PFSK-1 (cell line): ENCODE results near the gene RSPH10B2.

Experiments used
- FOXP2 ChIP-seq: optimal IDR thresholded peaks from 2 replicates; pipeline ENCODE3; 2011; ENCODE audit warnings: borderline replicate concordance, control low read depth, inconsistent platforms; ENCODE audit not compliant: insufficient read depth; ENCODE audit errors: extremely low read length, extremely low read depth
- POLR2AphosphoS5 ChIP-seq: IDR thresholded peaks from 2 replicates; pipeline ENCODE4 v1.6.1; 2012; ENCODE audit warnings: low read depth, mild to moderate bottlenecking, control low read depth, low read length, moderate library complexity
- SIN3A ChIP-seq: IDR thresholded peaks from 2 replicates; pipeline ENCODE4 v1.6.1; 2012; ENCODE audit warnings: mild to moderate bottlenecking, low read length, moderate library complexity, borderline replicate concordance; ENCODE audit not compliant: insufficient read depth
- TAF1 ChIP-seq: IDR thresholded peaks from 2 replicates; pipeline ENCODE4 v1.6.1; 2012; ENCODE audit warnings: low read length, control low read depth, borderline replicate concordance; ENCODE audit not compliant: insufficient read depth
- TF ChIP-seq, protein P1 (sequence below), 2 experiments: IDR thresholded peaks; 2 replicates each; pipeline versions ENCODE4 v1.6.1 to v1.8.0; 2011 to 2012; ENCODE audit warnings: low read depth in 2 of 2, low read length in 2 of 2, control low read depth in 1 of 2, inconsistent platforms in 1 of 2, mild to moderate bottlenecking in 1 of 2, moderate library complexity in 1 of 2; ENCODE audit not compliant: insufficient read depth in 1 of 2

GRCh38 chr7:6831018-6831725 lies 77.3 kb downstream of the RSPH10B2 start:
- TF ChIP-seq POLR2AphosphoS5 (no peak), TAF1 (no peak), SIN3A (no peak), FOXP2 (no peak)
- TF ChIP-seq, protein P1, sequence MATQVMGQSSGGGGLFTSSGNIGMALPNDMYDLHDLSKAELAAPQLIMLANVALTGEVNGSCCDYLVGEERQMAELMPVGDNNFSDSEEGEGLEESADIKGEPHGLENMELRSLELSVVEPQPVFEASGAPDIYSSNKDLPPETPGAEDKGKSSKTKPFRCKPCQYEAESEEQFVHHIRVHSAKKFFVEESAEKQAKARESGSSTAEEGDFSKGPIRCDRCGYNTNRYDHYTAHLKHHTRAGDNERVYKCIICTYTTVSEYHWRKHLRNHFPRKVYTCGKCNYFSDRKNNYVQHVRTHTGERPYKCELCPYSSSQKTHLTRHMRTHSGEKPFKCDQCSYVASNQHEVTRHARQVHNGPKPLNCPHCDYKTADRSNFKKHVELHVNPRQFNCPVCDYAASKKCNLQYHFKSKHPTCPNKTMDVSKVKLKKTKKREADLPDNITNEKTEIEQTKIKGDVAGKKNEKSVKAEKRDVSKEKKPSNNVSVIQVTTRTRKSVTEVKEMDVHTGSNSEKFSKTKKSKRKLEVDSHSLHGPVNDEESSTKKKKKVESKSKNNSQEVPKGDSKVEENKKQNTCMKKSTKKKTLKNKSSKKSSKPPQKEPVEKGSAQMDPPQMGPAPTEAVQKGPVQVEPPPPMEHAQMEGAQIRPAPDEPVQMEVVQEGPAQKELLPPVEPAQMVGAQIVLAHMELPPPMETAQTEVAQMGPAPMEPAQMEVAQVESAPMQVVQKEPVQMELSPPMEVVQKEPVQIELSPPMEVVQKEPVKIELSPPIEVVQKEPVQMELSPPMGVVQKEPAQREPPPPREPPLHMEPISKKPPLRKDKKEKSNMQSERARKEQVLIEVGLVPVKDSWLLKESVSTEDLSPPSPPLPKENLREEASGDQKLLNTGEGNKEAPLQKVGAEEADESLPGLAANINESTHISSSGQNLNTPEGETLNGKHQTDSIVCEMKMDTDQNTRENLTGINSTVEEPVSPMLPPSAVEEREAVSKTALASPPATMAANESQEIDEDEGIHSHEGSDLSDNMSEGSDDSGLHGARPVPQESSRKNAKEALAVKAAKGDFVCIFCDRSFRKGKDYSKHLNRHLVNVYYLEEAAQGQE (IDR thresholded peaks at IDR 0.05; ENCODE audit: insufficient read depth in 1 of 2, low read depth in 2 of 2, low read length in 2 of 2): no peak
